ENCODE results near the gene PRSS21. TPM values are rescaled to one million over a fixed set of nuclear protein-coding genes. Genes with fewer than 3 reads are reported as not detected.

Gene PRSS21
- total RNA-seq, 1 experiment from 2014 or later = 1.5 TPM

DNA sequence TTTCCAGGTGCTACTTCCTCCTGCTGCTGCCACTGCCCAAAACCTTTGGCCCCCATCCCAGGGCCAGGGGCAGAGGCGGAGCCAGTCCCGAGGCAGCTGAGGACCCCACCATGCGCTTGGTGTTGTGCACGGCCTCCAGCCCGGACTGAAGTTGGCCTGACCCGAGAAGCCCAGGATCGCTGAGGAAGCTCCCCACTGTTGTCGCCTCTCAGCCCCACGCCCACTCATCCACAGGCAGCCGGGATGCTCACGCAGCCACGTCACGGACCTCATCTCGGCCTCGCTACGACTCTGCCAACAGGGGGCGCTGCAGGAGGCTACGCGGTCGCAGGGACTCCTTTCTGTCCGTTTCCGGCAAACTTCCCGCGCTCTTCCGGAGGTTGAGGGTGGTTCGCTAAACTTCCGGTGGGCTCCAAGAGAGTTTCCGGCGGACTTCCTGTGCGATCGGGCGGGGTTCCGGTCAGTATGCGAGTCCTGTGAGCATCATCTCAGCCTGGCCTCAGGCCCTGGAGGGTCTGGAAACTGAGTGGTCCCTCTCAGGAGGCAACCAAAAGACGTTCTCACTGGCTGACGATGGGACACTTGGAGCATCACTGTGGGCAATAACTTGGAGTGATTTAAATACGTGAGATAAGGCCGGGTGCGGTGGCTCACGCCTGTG is 25.4 kb downstream of the PRSS21 start (continued):
- TF ChIP-seq ZNF425 (CRISPR knock-in tag; conservative IDR thresholded peaks at IDR 0.05) = no peak
- TF ChIP-seq ZNF532 (CRISPR knock-in tag; IDR thresholded peaks at IDR 0.05; ENCODE audit: borderline replicate concordance) = no peak
- TF ChIP-seq, protein P1, sequence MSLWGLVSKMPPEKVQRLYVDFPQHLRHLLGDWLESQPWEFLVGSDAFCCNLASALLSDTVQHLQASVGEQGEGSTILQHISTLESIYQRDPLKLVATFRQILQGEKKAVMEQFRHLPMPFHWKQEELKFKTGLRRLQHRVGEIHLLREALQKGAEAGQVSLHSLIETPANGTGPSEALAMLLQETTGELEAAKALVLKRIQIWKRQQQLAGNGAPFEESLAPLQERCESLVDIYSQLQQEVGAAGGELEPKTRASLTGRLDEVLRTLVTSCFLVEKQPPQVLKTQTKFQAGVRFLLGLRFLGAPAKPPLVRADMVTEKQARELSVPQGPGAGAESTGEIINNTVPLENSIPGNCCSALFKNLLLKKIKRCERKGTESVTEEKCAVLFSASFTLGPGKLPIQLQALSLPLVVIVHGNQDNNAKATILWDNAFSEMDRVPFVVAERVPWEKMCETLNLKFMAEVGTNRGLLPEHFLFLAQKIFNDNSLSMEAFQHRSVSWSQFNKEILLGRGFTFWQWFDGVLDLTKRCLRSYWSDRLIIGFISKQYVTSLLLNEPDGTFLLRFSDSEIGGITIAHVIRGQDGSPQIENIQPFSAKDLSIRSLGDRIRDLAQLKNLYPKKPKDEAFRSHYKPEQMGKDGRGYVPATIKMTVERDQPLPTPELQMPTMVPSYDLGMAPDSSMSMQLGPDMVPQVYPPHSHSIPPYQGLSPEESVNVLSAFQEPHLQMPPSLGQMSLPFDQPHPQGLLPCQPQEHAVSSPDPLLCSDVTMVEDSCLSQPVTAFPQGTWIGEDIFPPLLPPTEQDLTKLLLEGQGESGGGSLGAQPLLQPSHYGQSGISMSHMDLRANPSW (CRISPR knock-in tag; conservative IDR thresholded peaks at IDR 0.05; ENCODE audit: low read depth) = no peak
- TF ChIP-seq EMX1 (CRISPR knock-in tag; IDR thresholded peaks at IDR 0.05) = no peak
- no peak for TF ChIP-seq ZNF232 (CRISPR knock-in tag; IDR thresholded peaks at IDR 0.05)
- TF ChIP-seq OVOL2 (CRISPR knock-in tag; IDR thresholded peaks at IDR 0.05; ENCODE audit: borderline replicate concordance) = no peak
- no peak for TF ChIP-seq NR1H2 (CRISPR knock-in tag; IDR thresholded peaks at IDR 0.05)
- TF ChIP-seq, protein P2, sequence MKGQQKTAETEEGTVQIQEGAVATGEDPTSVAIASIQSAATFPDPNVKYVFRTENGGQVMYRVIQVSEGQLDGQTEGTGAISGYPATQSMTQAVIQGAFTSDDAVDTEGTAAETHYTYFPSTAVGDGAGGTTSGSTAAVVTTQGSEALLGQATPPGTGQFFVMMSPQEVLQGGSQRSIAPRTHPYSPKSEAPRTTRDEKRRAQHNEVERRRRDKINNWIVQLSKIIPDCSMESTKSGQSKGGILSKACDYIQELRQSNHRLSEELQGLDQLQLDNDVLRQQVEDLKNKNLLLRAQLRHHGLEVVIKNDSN (CRISPR knock-in tag; IDR thresholded peaks at IDR 0.05) = no peak
- no peak for TF ChIP-seq KAT7 (CRISPR knock-in tag; IDR thresholded peaks at IDR 0.05; ENCODE audit: borderline replicate concordance)
- TF ChIP-seq NR2C2 (CRISPR knock-in tag; IDR thresholded peaks at IDR 0.05) = no peak
- TF ChIP-seq, protein P3, sequence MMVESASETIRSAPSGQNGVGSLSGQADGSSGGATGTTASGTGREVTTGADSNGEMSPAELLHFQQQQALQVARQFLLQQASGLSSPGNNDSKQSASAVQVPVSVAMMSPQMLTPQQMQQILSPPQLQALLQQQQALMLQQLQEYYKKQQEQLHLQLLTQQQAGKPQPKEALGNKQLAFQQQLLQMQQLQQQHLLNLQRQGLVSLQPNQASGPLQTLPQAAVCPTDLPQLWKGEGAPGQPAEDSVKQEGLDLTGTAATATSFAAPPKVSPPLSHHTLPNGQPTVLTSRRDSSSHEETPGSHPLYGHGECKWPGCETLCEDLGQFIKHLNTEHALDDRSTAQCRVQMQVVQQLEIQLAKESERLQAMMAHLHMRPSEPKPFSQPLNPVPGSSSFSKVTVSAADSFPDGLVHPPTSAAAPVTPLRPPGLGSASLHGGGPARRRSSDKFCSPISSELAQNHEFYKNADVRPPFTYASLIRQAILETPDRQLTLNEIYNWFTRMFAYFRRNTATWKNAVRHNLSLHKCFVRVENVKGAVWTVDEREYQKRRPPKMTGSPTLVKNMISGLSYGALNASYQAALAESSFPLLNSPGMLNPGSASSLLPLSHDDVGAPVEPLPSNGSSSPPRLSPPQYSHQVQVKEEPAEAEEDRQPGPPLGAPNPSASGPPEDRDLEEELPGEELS (CRISPR knock-in tag; IDR thresholded peaks at IDR 0.05) = no peak
- no peak for TF ChIP-seq ERG (CRISPR knock-in tag; IDR thresholded peaks at IDR 0.05)
- TF ChIP-seq HMGXB4 (CRISPR knock-in tag; IDR thresholded peaks at IDR 0.05) = no peak
- no peak for TF ChIP-seq MXD4 (CRISPR knock-in tag; IDR thresholded peaks at IDR 0.05; ENCODE audit: borderline replicate concordance)
- no peak for TF ChIP-seq GRHL2 (CRISPR knock-in tag; IDR thresholded peaks at IDR 0.05; ENCODE audit: insufficient replicate concordance, severe bottlenecking)
- TF ChIP-seq NFATC4 (CRISPR knock-in tag; IDR thresholded peaks at IDR 0.05) = no peak
- TF ChIP-seq, protein P4, sequence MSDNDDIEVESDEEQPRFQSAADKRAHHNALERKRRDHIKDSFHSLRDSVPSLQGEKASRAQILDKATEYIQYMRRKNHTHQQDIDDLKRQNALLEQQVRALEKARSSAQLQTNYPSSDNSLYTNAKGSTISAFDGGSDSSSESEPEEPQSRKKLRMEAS (CRISPR knock-in tag; IDR thresholded peaks at IDR 0.05) = peak; percentile 66
- TF ChIP-seq FOXJ3 (CRISPR knock-in tag; IDR thresholded peaks at IDR 0.05; ENCODE audit: borderline replicate concordance) = no peak
- TF ChIP-seq TEAD4 (CRISPR knock-in tag; IDR thresholded peaks at IDR 0.05) = no peak
- TF ChIP-seq TP53 (CRISPR knock-in tag; IDR thresholded peaks at IDR 0.05) = no peak
- no peak for TF ChIP-seq RELA (CRISPR knock-in tag; IDR thresholded peaks at IDR 0.05; ENCODE audit: borderline replicate concordance)
- TF ChIP-seq ZNF121 (CRISPR knock-in tag; IDR thresholded peaks at IDR 0.05) = no peak
- TF ChIP-seq JUN (CRISPR knock-in tag; IDR thresholded peaks at IDR 0.05) = no peak
- no peak for TF ChIP-seq TEAD1 (CRISPR knock-in tag; IDR thresholded peaks at IDR 0.05)
- no peak for TF ChIP-seq ZNF263 (CRISPR knock-in tag; IDR thresholded peaks at IDR 0.05; ENCODE audit: low read depth)

Measured in WTC11 (cell line).